Adrenal gland (tissue), 12 donors: ENCODE results near the gene EVL. TPM values are rescaled to one million over a fixed set of nuclear protein-coding genes. Genes with fewer than 3 reads are reported as not detected.

Source experiments
- DNase-seq, 7 donors: peaks; one replicate each; pipeline ENCODE4 v3.0.0-alpha.2; 2019 to 2020
- H3K27ac ChIP-seq, 5 donors: fragments of 200-600 bp; sonication (generic) in 4 of 5; 1 replicate in 3 of 5; 2 replicates in 2 of 5; pipeline versions ENCODE4 v1.5.1 to v1.8.0; 2016 to 2020; ENCODE audit warnings: mild to moderate bottlenecking in 1 of 5
- H3K27me3 ChIP-seq: fragments of 200-600 bp; 2 replicates; pipeline ENCODE4 v1.8.0; 2021
- H3K36me3 ChIP-seq, 2 donors: fragments of 200-600 bp; replicated peaks in 1 of 2; 1 replicate in 1 of 2; 2 replicates in 1 of 2; pipeline versions ENCODE4 v1.5.1 to v1.8.0; 2018 to 2022
- H3K4me1 ChIP-seq, 2 donors: fragments of 200-600 bp; replicated peaks in 1 of 2; 1 replicate in 1 of 2; 2 replicates in 1 of 2; pipeline versions ENCODE4 v1.5.1 to v1.8.0; 2018 to 2021
- H3K4me3 ChIP-seq, 4 donors: fragments of 200-600 bp; sonication (generic) in 3 of 4; one replicate each; pipeline ENCODE4 v1.5.1; 2016 to 2018
- H3K9me3 ChIP-seq, 3 donors: fragments of 200-600 bp; sonication (generic) in 1 of 3; replicated peaks in 1 of 3; 1 replicate in 2 of 3; 2 replicates in 1 of 3; pipeline versions ENCODE4 v1.5.1 to v1.8.0; 2016 to 2021
- CTCF ChIP-seq, 6 experiments: fragments of 450-650 bp in 4 of 6; fragments of 200-600 bp in 2 of 6; sonication (generic) in 1 of 6; IDR thresholded peaks; 1 replicate in 5 of 6; 2 replicates in 1 of 6; pipeline versions ENCODE4 v1.5.1 to v1.8.0; 2016 to 2021; ENCODE audit warnings: antibody characterized with exemption in 6 of 6, mild to moderate bottlenecking in 2 of 6, moderate library complexity in 1 of 6
- POLR2A ChIP-seq, 2 donors: fragments of 450-650 bp; IDR thresholded peaks; one replicate each; pipeline ENCODE4 v1.6.1; 2017; ENCODE audit warnings: antibody characterized with exemption in 2 of 2, mild to moderate bottlenecking in 2 of 2, moderate library complexity in 1 of 2
- WGBS, 4 donors: extraction: QIAGEN DNeasy Blood & Tissue Kit in 2 of 4; methylation state at CpG; one replicate each; pipeline versions ENCODE4 v1.1.5 to v1.1.7; 2013 to 2017; 5-methylcytosine and 5-hydroxymethylcytosine counted together
- intact Hi-C, 2 donors: fragments of 100-400 bp; cut with DNase I; formaldehyde crosslinking; loops; one replicate each; pipeline versions ENCODE4 v1.14.1 to v1.15.0; 2022 to 2023
- polyA plus RNA-seq, 3 donors: library from polyadenylated mRNA; stranded (reverse); fragments of 200-250 nt in 2 of 3; fragments of 350-450 nt in 1 of 3; fragmentation: Illumina TruSeq in 1 of 3; extraction: RNeasy Lipid Tissue Mini Kit (QIAGEN cat#74804) in 1 of 3; gene quantifications; one replicate each; pipeline ENCODE4 v1.2.3, GENCODE V29; 2013 to 2014
- total RNA-seq, 9 donors: library from RNA; depleted of rRNA in 4 of 9; stranded (reverse); fragments of >200 nt in 4 of 9; fragments of 120-200 nt in 1 of 9; fragmentation: NEBNext Ultra II Directional in 1 of 9; extraction: Animal tissue kit (Norgen Biotek cat#: 25700) in 1 of 9; gene quantifications; one replicate each; pipeline versions ENCODE4 v1.1.0 to v1.2.4, GENCODE V29; 2013 to 2023
- donor health status: healthy with polysubstance abuse.
- donor health status: Bipolar disorder and iron deficiency.
- donor health status: DM: yes; HTN: yes; CAD: no.
- donor health status: DM: no; HTN: no; CAD: no.
- donor health status: DM: no; HTN: no; CAD: no.
- donor health status: DM: yes; HTN: yes; CAD: no.

The EVL gene
- total and polyA plus RNA-seq, 12 donors = 23.7 to 209 (median 46.8) TPM

GRCh38 chr14:100022772-100023451, 42.3 kb upstream of the EVL start:
- 87 to 90% (median 89%) methylated on average over 11 to 12 of the region's 12 CpGs for WGBS, 4 donors
- intact Hi-C loops = no loop called here
- no peak overlapping the region for H3K4me3 ChIP-seq
- H3K4me1 ChIP-seq = peaks cover 3 to 45% of the 10 kb centered on the region in 2 donors
- no peak for TF ChIP-seq CTCF (IDR thresholded peaks at IDR 0.05)
- no peak for TF ChIP-seq POLR2A (IDR thresholded peaks at IDR 0.05)
- peak in 2 of 7 donors; percentile 17 to 72 for DNase-seq
- no peaks in the 10 kb centered on the region for H3K27me3 ChIP-seq
- no peak overlapping the region for H3K27ac ChIP-seq
- no peaks in the 10 kb centered on the region for H3K9me3 ChIP-seq
- no peaks in the 10 kb centered on the region for H3K36me3 ChIP-seq

DNA sequence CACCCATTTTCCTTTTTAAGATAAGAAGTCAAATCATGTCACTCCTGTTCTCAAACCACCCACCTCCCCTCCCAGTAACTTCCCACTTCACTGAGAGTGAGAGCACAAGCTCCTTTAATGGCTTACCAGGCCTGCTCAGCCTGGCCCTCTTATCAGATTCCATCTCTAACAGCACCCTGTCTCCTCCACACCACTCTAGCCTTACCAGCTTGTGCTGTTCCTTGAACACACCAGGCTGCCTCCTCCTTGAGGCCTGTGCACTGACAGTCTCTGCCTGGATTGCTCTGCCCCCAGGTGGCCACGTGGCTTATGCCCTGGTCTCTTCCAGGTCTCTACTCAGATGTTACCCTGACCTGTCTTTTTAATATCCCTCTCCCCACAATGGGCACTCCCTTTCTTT, 40.1 kb upstream of the EVL start:
- WGBS, 4 donors = 22 to 45% (median 34%) methylated on average over 1 of the region's 1 CpG
- intact Hi-C loops = no loop called here
- Histone ChIP-seq H3K36me3 (no peaks in the 10 kb centered on the region), H3K27ac (no peak overlapping the region), H3K4me3 (no peak overlapping the region), H3K27me3 (no peaks in the 10 kb centered on the region), H3K4me1 (peaks cover 0 to 27% of the 10 kb centered on the region in 2 donors), H3K9me3 (no peaks in the 10 kb centered on the region)
- TF ChIP-seq POLR2A (IDR thresholded peaks at IDR 0.05) (no peak), CTCF (IDR thresholded peaks at IDR 0.05) (peak in 3 of 6 experiments; percentile 19 to 31 (median 23))
- DNase-seq = peak in 4 of 7 donors; percentile 26 to 59 (median 51)

- 94 to 98% (median 96%) methylated on average over 4 of the region's 4 CpGs for WGBS, 4 donors
Observed at GRCh38 chr14:100027771-100028490, 37.3 kb upstream of the EVL start.

More at GRCh38 chr14:100027771-100028490, 37.3 kb upstream of the EVL start:
- no peak for TF ChIP-seq POLR2A (IDR thresholded peaks at IDR 0.05)
- no peak for TF ChIP-seq CTCF (IDR thresholded peaks at IDR 0.05)
- H3K27me3 ChIP-seq = no peaks in the 10 kb centered on the region
- no peaks in the 10 kb centered on the region for H3K36me3 ChIP-seq
- intact Hi-C loops = no loop called here
- H3K4me3 ChIP-seq = no peak overlapping the region
- H3K4me1 ChIP-seq = peaks cover 10 to 41% of the 10 kb centered on the region in 2 donors
- no peaks in the 10 kb centered on the region for H3K9me3 ChIP-seq
- DNase-seq = no peak
- H3K27ac ChIP-seq = no peak overlapping the region
